ENCODE measurements around the gene MLC1.

The MLC1 gene

GRCh38 chr22:50011447-50012210 lies 73.6 kb downstream of the MLC1 start:
- no peaks in the 10 kb centered on the region for H3K9me3 ChIP-seq
- TF ChIP-seq CTCF (IDR thresholded peaks at IDR 0.05): no peak
- H3K36me3 ChIP-seq: no peaks in the 10 kb centered on the region
- H3K4me1 ChIP-seq (ENCODE audit: control insufficient read depth in 1 of 2, insufficient read depth in 1 of 2, low read depth in 1 of 2, low read length in 1 of 2): no peaks in the 10 kb centered on the region
- H3K27ac ChIP-seq: no peak overlapping the region
- H3K4me3 ChIP-seq (ENCODE audit: low read depth in 1 of 2, low read length in 1 of 2): no peak overlapping the region
- H3K27me3 ChIP-seq: peaks cover 80% of the 10 kb centered on the region

- Histone ChIP-seq H3K27me3 (peaks cover 72% of the 10 kb centered on the region), H3K4me3 (ENCODE audit: low read depth in 1 of 2, low read length in 1 of 2) (no peak overlapping the region), H3K9me3 (no peaks in the 10 kb centered on the region), H3K27ac (no peak overlapping the region), H3K36me3 (no peaks in the 10 kb centered on the region), H3K4me1 (ENCODE audit: control insufficient read depth in 1 of 2, insufficient read depth in 1 of 2, low read depth in 1 of 2, low read length in 1 of 2) (no peaks in the 10 kb centered on the region)
- TF ChIP-seq CTCF (IDR thresholded peaks at IDR 0.05): no peak
Observed at GRCh38 chr22:50010676-50011446, 74.4 kb downstream of the MLC1 start.

- H3K36me3 ChIP-seq: no peaks in the 10 kb centered on the region
- no peak overlapping the region for H3K27ac ChIP-seq
- H3K4me1 ChIP-seq (ENCODE audit: control insufficient read depth in 1 of 2, insufficient read depth in 1 of 2, low read depth in 1 of 2, low read length in 1 of 2): no peaks in the 10 kb centered on the region
- no peak for TF ChIP-seq CTCF (IDR thresholded peaks at IDR 0.05)
- peaks cover 63% of the 10 kb centered on the region for H3K27me3 ChIP-seq
- H3K9me3 ChIP-seq: no peaks in the 10 kb centered on the region
- H3K4me3 ChIP-seq (ENCODE audit: low read depth in 1 of 2, low read length in 1 of 2): no peak overlapping the region
Observed at GRCh38 chr22:50009765-50010675, 75.2 kb downstream of the MLC1 start.

Measured in neutrophil (primary cell).